CD4-positive, alpha-beta memory T cell (primary cell): ENCODE data around the gene ZNF287. TPM values are rescaled to one million over a fixed set of nuclear protein-coding genes. Genes with fewer than 3 reads are reported as not detected.
A peak's percentile ranks its signal among the peaks of the same experiment; 100 is the strongest.

Experiments used
- CTCF ChIA-PET: fragments of 350-600 bp; sonication (Branson Sonifier 250); formaldehyde crosslinking; loops from one replicate; lab custom pipeline; 2021; ENCODE audit warnings: inconsistent platforms; ENCODE audit not compliant: partially characterized antibody; lab: Charles Lee
- POLR2A ChIA-PET: fragments of 350-600 bp; sonication (Branson Sonifier 250); formaldehyde crosslinking; loops from one replicate; lab custom pipeline; 2021; ENCODE audit not compliant: partially characterized antibody; lab: Charles Lee
- DNase-seq, 5 donors: peaks; one replicate each; pipeline versions ENCODE4 v3.0.0 to v3.0.0-alpha.2; 2020 to 2022; ENCODE audit warnings: mixed read lengths in 1 of 5
- H3K27ac ChIP-seq: one replicate; pipeline ENCODE4 v1.7.0; 2013; ENCODE audit warnings: low read depth, low read length
- H3K27me3 ChIP-seq: 2 replicates; pipeline ENCODE4 v1.7.0; 2013; ENCODE audit warnings: mild to moderate bottlenecking, low read length, moderate library complexity; ENCODE audit not compliant: insufficient read depth
- H3K36me3 ChIP-seq: 2 replicates; pipeline ENCODE4 v1.7.0; 2013; ENCODE audit warnings: mild to moderate bottlenecking, low read length, moderate library complexity; ENCODE audit not compliant: insufficient read depth
- H3K4me1 ChIP-seq: 2 replicates; pipeline ENCODE4 v1.7.0; 2013; ENCODE audit warnings: mild to moderate bottlenecking, low read length, moderate library complexity; ENCODE audit not compliant: insufficient read depth
- H3K4me3 ChIP-seq, 2 donors: one replicate each; pipeline ENCODE4 v1.7.0; 2013; ENCODE audit warnings: low read length in 2 of 2, mild to moderate bottlenecking in 1 of 2
- H3K9me3 ChIP-seq, 2 donors: one replicate each; pipeline ENCODE4 v1.7.0; 2013; ENCODE audit warnings: low read length in 2 of 2, control low read depth in 1 of 2; ENCODE audit not compliant: control insufficient read depth in 1 of 2
- H3K27ac Mint-ChIP-seq, 7 donors: one replicate each; pipeline ENCODE4 v1.8.0; 2020 to 2021; ENCODE audit warnings: mixed read lengths in 7 of 7, mild to moderate bottlenecking in 6 of 7, inconsistent platforms in 3 of 7, moderate library complexity in 3 of 7
- H3K27me3 Mint-ChIP-seq, 2 donors: one replicate each; pipeline ENCODE4 v1.8.0; 2020 to 2021; ENCODE audit warnings: mixed read lengths in 2 of 2
- H3K36me3 Mint-ChIP-seq, 2 donors: one replicate each; pipeline ENCODE4 v1.8.0; 2020 to 2021; ENCODE audit warnings: mixed read lengths in 2 of 2, inconsistent platforms in 1 of 2, mild to moderate bottlenecking in 1 of 2
- H3K4me1 Mint-ChIP-seq, 4 donors: one replicate each; pipeline ENCODE4 v1.8.0; 2020 to 2021; ENCODE audit warnings: mixed read lengths in 4 of 4, mild to moderate bottlenecking in 1 of 4
- H3K4me3 Mint-ChIP-seq, 8 donors: one replicate each; pipeline ENCODE4 v1.8.0; 2020 to 2021; ENCODE audit warnings: mixed read lengths in 8 of 8, mild to moderate bottlenecking in 7 of 8, moderate library complexity in 6 of 8, inconsistent platforms in 3 of 8
- H3K9me3 Mint-ChIP-seq, 8 donors: one replicate each; pipeline ENCODE4 v1.8.0; 2020 to 2021; ENCODE audit warnings: mixed read lengths in 8 of 8, mild to moderate bottlenecking in 5 of 8, inconsistent platforms in 3 of 8, moderate library complexity in 1 of 8
- intact Hi-C: fragments of 100-400 bp; cut with micrococcal nuclease; formaldehyde crosslinking; loops from one replicate; pipeline ENCODE4 v1.15.1; 2023
- polyA plus RNA-seq, 2 donors: library from polyadenylated mRNA; unstranded; fragments of 300-500 nt; fragmentation: Illumina TruSeq; gene quantifications; one replicate each; pipeline ENCODE4 v1.2.3, GENCODE V29; 2021
- total RNA-seq, 2 experiments: library from RNA; stranded (reverse); gene quantifications; one replicate each; pipeline ENCODE4 v1.2.3, GENCODE V29; 2021

The ZNF287 gene
- total and polyA plus RNA-seq, 4 experiments from 2014 or later, result 14.1 to 18.2 (median 17.3) TPM

DNA sequence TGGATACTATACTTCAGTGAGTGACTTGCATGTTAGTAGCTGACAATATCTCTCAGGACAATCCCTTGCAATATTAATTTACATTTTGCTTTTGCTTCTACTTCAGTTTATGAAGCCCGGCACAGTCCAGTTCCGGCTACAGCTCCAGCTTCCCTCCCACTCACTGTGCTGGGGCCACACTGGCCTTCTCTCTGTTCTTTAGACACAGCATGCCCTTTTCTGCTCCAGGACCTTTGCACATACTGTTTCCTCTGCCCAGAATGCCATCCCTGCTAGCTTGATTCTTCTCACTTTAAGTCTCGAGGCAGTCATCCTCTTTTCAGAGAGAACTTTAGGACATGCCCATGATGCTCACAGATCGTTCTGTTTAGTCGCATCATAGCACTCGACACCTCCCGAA is 51.5 kb downstream of the ZNF287 start:
- Mint-ChIP-seq H3K36me3 (no peaks in the 10 kb centered on the region), H3K4me3 (no peak overlapping the region), H3K27me3 (peaks cover 21 to 22% of the 10 kb centered on the region in 2 donors), H3K27ac (no peak overlapping the region), H3K4me1 (peaks cover 0 to 5% (median 2%) of the 10 kb centered on the region in 4 donors), H3K9me3 (no peaks in the 10 kb centered on the region)
- peaks cover 3% of the 10 kb centered on the region for H3K4me1 ChIP-seq
- H3K27me3 ChIP-seq, result no peaks in the 10 kb centered on the region
- intact Hi-C loops, result no loop called here
- ChIA-PET POLR2A (no interaction called here), CTCF (interaction anchor here (1.6 to 9.1 kb wide), 3 partner anchors 8 to 152 kb away, joined by 4 to 150 read pairs (median 144); no protein-coding TSS in a partner anchor)
- no peak overlapping the region for H3K4me3 ChIP-seq
- H3K9me3 ChIP-seq, result no peaks in the 10 kb centered on the region
- DNase-seq, result no peak
- H3K27ac ChIP-seq, result no peak overlapping the region
- no peaks in the 10 kb centered on the region for H3K36me3 ChIP-seq

DNA sequence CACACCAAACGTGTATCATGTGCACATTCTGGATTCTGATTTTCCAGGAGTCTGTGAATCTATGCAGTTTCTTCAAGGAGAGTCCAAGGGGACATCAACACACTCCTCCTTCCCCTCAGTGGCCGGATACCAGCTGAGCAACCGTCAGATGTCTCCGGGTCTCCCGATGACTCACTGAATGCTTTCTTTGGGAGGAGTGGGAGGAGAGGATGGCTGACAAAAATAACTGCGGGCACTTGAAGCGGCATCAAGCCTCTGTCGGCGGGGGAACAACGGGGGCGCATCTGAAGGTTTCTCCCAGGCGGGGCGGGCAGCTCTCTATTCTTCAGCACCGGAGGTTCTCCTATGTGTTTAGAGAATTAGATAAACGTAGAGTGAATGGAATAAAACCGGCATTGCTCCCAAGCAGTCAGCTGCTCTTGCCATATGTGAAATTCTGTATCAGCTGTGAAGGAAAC is 52.4 kb downstream of the ZNF287 start:
- peaks cover 21 to 22% of the 10 kb centered on the region in 2 donors for H3K27me3 Mint-ChIP-seq
- H3K9me3 Mint-ChIP-seq, result no peaks in the 10 kb centered on the region
- ChIA-PET CTCF (interaction anchor here (1.0 to 8.4 kb wide), 4 partner anchors 9 to 153 kb away, joined by 3 to 144 read pairs (median 4); no protein-coding TSS in a partner anchor), POLR2A (no interaction called here)
- peaks cover 0 to 7% (median 4%) of the 10 kb centered on the region in 4 donors for H3K4me1 Mint-ChIP-seq
- intact Hi-C loops, result no loop called here
- no peak for DNase-seq
- Histone ChIP-seq H3K9me3 (no peaks in the 10 kb centered on the region), H3K4me1 (peaks cover 3% of the 10 kb centered on the region), H3K4me3 (no peak overlapping the region), H3K27me3 (no peaks in the 10 kb centered on the region), H3K36me3 (no peaks in the 10 kb centered on the region), H3K27ac (no peak overlapping the region)
- no peaks in the 10 kb centered on the region for H3K36me3 Mint-ChIP-seq
- H3K4me3 Mint-ChIP-seq, result no peak overlapping the region
- H3K27ac Mint-ChIP-seq, result no peak overlapping the region

DNA sequence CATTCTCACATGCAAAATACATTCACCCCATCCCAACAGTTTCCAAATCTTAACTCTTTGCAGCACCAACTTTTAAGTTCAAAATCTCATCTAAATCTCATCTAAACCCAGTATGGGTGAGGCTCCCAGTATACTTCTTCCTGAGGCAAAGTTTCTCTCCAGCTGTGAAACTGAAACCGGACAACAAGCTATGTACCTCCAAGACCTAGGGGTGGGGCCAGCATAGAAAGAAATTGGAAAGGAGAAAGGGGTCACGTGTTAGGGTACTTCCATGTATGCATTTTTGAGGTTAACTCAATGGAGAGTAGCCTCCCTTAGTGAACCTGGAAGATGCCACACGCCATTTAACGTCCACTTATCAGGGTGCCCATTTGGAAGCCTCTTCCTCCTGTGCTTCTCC is 53.1 kb downstream of the ZNF287 start:
- Histone ChIP-seq H3K4me3 (no peak overlapping the region), H3K9me3 (no peaks in the 10 kb centered on the region), H3K27me3 (no peaks in the 10 kb centered on the region), H3K4me1 (peaks cover under 1% of the 10 kb centered on the region), H3K27ac (no peak overlapping the region), H3K36me3 (no peaks in the 10 kb centered on the region)
- Mint-ChIP-seq H3K27ac (no peak overlapping the region), H3K36me3 (no peaks in the 10 kb centered on the region), H3K4me3 (no peak overlapping the region), H3K4me1 (peaks cover 0 to 4% (median 1%) of the 10 kb centered on the region in 4 donors), H3K27me3 (peaks cover 18 to 22% of the 10 kb centered on the region in 2 donors), H3K9me3 (no peaks in the 10 kb centered on the region)
- DNase-seq, result no peak
- CTCF ChIA-PET, result interaction anchor here (1.0 to 1.3 kb wide), 2 partner anchors 151 to 152 kb away, joined by 3 read pairs; no protein-coding TSS in a partner anchor
- intact Hi-C loops, result no loop called here
- POLR2A ChIA-PET, result no interaction called here

DNA sequence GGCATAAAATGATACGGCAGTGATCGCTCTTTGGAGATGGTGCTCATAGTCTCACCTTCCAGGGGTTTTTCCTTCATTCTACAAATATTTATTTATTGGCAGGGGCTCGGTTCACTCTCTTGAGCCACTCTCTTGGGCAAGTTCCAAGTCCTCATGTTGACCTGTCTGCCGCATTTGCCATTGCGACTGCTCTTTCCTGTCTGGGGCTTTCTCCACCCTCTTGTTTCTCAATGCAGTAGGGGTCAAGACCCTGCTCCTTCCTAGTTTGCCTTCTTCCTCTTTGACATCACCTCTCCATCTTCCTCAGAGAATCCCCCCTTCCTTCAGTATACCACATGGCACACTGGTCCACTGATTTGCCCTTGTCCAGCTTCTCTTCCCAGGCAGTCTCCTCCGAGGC is 55.1 kb downstream of the ZNF287 start:
- Mint-ChIP-seq H3K36me3 (no peaks in the 10 kb centered on the region), H3K4me1 (peaks cover 0 to 4% (median under 1%) of the 10 kb centered on the region in 4 donors), H3K9me3 (no peaks in the 10 kb centered on the region), H3K4me3 (no peak overlapping the region), H3K27ac (no peak overlapping the region), H3K27me3 (peaks cover 13 to 18% of the 10 kb centered on the region in 2 donors)
- intact Hi-C loops, result no loop called here
- H3K27ac ChIP-seq, result no peak overlapping the region
- H3K27me3 ChIP-seq, result no peaks in the 10 kb centered on the region
- ChIA-PET CTCF (interaction anchor here (1.4 to 1.6 kb wide), 2 partner anchors 8 to 60 kb away, joined by 3 to 8 read pairs; no protein-coding TSS in a partner anchor), POLR2A (no interaction called here)
- DNase-seq, result no peak
- H3K9me3 ChIP-seq, result no peaks in the 10 kb centered on the region
- no peak overlapping the region for H3K4me3 ChIP-seq
- no peaks in the 10 kb centered on the region for H3K36me3 ChIP-seq
- H3K4me1 ChIP-seq, result no peaks in the 10 kb centered on the region

DNA sequence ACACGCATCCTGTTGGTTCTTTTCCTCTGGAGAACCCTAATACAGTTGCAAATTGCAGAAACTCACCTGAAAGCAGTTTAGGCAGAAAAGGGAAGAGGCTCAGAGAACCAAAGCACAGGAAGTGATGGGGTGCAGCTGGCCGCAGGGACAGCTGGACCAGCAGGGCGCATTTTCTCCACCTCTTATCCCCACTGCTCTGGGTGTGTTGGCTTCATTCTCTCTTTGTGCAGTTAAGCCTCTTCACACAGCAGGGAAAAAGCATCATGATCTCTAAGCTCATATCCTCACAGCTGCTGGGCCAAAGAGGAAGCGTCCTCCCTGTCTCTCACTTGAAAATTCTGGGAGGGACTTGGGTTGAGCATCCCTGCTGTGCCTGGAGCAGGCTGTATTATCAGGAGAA is 57.0 kb downstream of the ZNF287 start:
- H3K27me3 ChIP-seq, result no peaks in the 10 kb centered on the region
- Mint-ChIP-seq H3K4me3 (no peak overlapping the region), H3K9me3 (no peaks in the 10 kb centered on the region), H3K4me1 (peaks cover 0 to 4% (median under 1%) of the 10 kb centered on the region in 4 donors), H3K27ac (peak overlapping the region in 1 of 7 donors; percentile 79), H3K36me3 (no peaks in the 10 kb centered on the region), H3K27me3 (peaks cover 11 to 12% of the 10 kb centered on the region in 2 donors)
- H3K27ac ChIP-seq, result no peak overlapping the region
- H3K9me3 ChIP-seq, result no peaks in the 10 kb centered on the region
- no peaks in the 10 kb centered on the region for H3K4me1 ChIP-seq
- ChIA-PET CTCF (interaction anchor here (1.0 to 4.9 kb wide), 4 partner anchors 9 to 148 kb away, joined by 3 to 24 read pairs (median 6); no protein-coding TSS in a partner anchor), POLR2A (no interaction called here)
- no peaks in the 10 kb centered on the region for H3K36me3 ChIP-seq
- DNase-seq, result no peak
- no peak overlapping the region for H3K4me3 ChIP-seq
- intact Hi-C loops, result no loop called here

DNA sequence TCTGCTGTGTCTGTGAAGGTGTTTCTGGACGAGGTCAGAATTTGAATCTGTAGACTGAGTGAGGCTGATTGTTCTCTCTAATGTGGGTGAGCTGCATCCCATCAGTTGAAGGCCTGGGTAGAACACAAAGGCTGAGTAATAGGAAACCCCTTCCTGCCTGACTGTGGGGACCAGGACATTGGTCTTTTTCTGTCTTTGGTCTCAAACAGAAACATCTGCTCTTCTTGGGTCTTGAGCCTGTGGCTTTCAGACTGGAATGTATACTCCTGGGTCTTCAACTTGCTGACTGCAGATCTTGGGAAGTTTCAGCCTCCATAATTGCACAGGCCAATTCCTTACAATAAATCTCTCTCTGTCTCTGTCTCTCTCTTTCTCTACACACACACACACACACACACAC is 57.4 kb downstream of the ZNF287 start:
- intact Hi-C loops, result no loop called here
- POLR2A ChIA-PET, result no interaction called here
- no peak overlapping the region for H3K27ac ChIP-seq
- H3K27me3 Mint-ChIP-seq, result peaks cover 7 to 8% of the 10 kb centered on the region in 2 donors
- no peaks in the 10 kb centered on the region for H3K9me3 ChIP-seq
- H3K4me1 ChIP-seq, result no peaks in the 10 kb centered on the region
- no peak overlapping the region for H3K4me3 Mint-ChIP-seq
- H3K27ac Mint-ChIP-seq, result peak overlapping the region in 2 of 7 donors; percentile 57 to 79
- CTCF ChIA-PET, result interaction anchor here (1.3 to 4.9 kb wide), 2 partner anchors 9 to 148 kb away, joined by 3 to 24 read pairs; no protein-coding TSS in a partner anchor
- H3K36me3 ChIP-seq, result no peaks in the 10 kb centered on the region
- DNase-seq, result no peak
- H3K4me1 Mint-ChIP-seq, result peaks cover 0 to 4% (median under 1%) of the 10 kb centered on the region in 4 donors
- H3K4me3 ChIP-seq, result no peak overlapping the region
- no peaks in the 10 kb centered on the region for H3K36me3 Mint-ChIP-seq
- no peaks in the 10 kb centered on the region for H3K27me3 ChIP-seq
- H3K9me3 Mint-ChIP-seq, result no peaks in the 10 kb centered on the region

DNA sequence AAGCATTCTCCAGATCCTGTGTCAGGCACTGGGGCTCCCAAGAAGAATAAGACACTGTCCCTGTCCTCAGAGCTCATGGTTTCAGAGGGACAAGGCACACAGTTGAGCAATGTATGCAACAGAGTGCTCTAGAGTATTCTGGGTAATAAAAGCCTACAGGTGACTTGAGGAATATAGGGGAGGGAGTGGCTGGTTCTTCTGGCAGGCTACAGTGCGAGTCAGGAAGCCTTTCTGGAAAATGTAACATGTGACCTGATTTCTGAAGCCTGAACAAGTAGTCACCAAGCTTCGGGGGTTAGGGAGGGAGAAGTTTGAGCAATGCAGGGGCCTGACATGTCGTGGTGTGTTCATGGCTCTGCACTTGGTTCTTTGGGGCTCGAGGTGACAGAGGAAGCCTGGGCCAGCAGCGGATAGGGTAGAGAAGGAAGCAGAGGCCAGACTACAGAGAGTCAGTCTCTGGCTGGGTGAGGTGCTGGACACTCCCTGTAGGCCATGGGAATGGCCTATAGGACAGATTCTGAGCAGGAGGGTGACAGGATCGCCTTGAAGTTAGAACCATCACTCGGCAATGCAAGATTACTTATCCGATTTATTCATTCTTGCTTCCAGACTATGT is 61.0 kb downstream of the ZNF287 start:
- Mint-ChIP-seq H3K36me3 (no peaks in the 10 kb centered on the region), H3K9me3 (no peaks in the 10 kb centered on the region), H3K4me1 (peaks cover 0 to 4% (median under 1%) of the 10 kb centered on the region in 4 donors), H3K27me3 (no peaks in the 10 kb centered on the region), H3K27ac (peak overlapping the region in 1 of 7 donors; percentile 31), H3K4me3 (no peak overlapping the region)
- no peaks in the 10 kb centered on the region for H3K36me3 ChIP-seq
- H3K4me3 ChIP-seq, result no peak overlapping the region
- no peaks in the 10 kb centered on the region for H3K27me3 ChIP-seq
- H3K9me3 ChIP-seq, result no peaks in the 10 kb centered on the region
- no peak for DNase-seq
- intact Hi-C loops, result no loop called here
- H3K27ac ChIP-seq, result no peak overlapping the region
- ChIA-PET POLR2A (no interaction called here), CTCF (interaction anchor here (0.6 to 4.9 kb wide), 2 partner anchors 13 to 141 kb away, joined by 3 to 24 read pairs; no protein-coding TSS in a partner anchor)
- no peaks in the 10 kb centered on the region for H3K4me1 ChIP-seq
